Measurements from ENCODE around the gene RBMS2.

RBMS2 gene

GRCh38 chr12:56629459-56630179 is 108.0 kb downstream of the RBMS2 start:
- DNase-seq (ENCODE audit: low read depth in 3 of 3) = peak in 2 of 3 experiments; percentile 16 to 40

- peak; percentile 77 to 85 (median 77) for DNase-seq (ENCODE audit: low read depth in 3 of 3)
Observed at GRCh38 chr12:56630180-56630632, 108.6 kb downstream of the RBMS2 start, which contains the start of gene BAZ2A. TSS of gene BAZ2A (minus strand) at chr12:56630326. CDS start at chr12:56617530, 12,796 bp downstream.

- peak in 2 of 3 experiments; percentile 37 to 61 for DNase-seq (ENCODE audit: low read depth in 3 of 3)
Observed at GRCh38 chr12:56631790-56632700, 110.4 kb downstream of the RBMS2 start.

- DNase-seq (ENCODE audit: low read depth in 3 of 3) = no peak
Observed at GRCh38 chr12:56632701-56633467, 111.3 kb downstream of the RBMS2 start.

- DNase-seq (ENCODE audit: low read depth in 3 of 3) = no peak
Observed at GRCh38 chr12:56633468-56634241, 112.0 kb downstream of the RBMS2 start.

GRCh38 chr12:56634242-56634836 is 112.7 kb downstream of the RBMS2 start:
- peak in 1 of 3 experiments; percentile 32 for DNase-seq (ENCODE audit: low read depth in 3 of 3)

GRCh38 chr12:56634837-56635791 is 113.5 kb downstream of the RBMS2 start:
- peak in 1 of 3 experiments; percentile 61 for DNase-seq (ENCODE audit: low read depth in 3 of 3)

- peak; percentile 69 to 89 (median 78) for DNase-seq (ENCODE audit: low read depth in 3 of 3)
Observed at GRCh38 chr12:56635806-56636674, 114.4 kb downstream of the RBMS2 start.

GRCh38 chr12:56636675-56637540 is 115.3 kb downstream of the RBMS2 start:
- peak; percentile 77 to 91 (median 82) for DNase-seq (ENCODE audit: low read depth in 3 of 3)

- DNase-seq (ENCODE audit: low read depth in 3 of 3) = no peak
Observed at GRCh38 chr12:56637621-56638020, 116.0 kb downstream of the RBMS2 start.

- DNase-seq (ENCODE audit: low read depth in 3 of 3) = no peak
Observed at GRCh38 chr12:56641219-56641618, 119.6 kb downstream of the RBMS2 start.

GRCh38 chr12:56644654-56645053 is 123.0 kb downstream of the RBMS2 start:
- no peak for DNase-seq (ENCODE audit: low read depth in 3 of 3)

GRCh38 chr12:56645201-56645716 is 123.6 kb downstream of the RBMS2 start:
- DNase-seq (ENCODE audit: low read depth in 3 of 3) = no peak
